Fibroblast of skin of right quadriceps (primary cell): Measurements from ENCODE around the gene SPANXD.
A peak's percentile ranks its signal among the peaks of the same experiment; 100 is the strongest.
"Not testable (repeated sequence)": the region's sequence is repeated elsewhere in the genome, so short reads cannot be mapped to it uniquely, and the experiment has no call there.

Source experiments
- DNase-seq: peaks from one replicate; pipeline ENCODE4 v3.0.0-alpha.2; 2013

The SPANXD gene, protein sequence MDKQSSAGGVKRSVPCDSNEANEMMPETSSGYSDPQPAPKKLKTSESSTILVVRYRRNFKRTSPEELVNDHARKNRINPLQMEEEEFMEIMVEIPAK

DNA sequence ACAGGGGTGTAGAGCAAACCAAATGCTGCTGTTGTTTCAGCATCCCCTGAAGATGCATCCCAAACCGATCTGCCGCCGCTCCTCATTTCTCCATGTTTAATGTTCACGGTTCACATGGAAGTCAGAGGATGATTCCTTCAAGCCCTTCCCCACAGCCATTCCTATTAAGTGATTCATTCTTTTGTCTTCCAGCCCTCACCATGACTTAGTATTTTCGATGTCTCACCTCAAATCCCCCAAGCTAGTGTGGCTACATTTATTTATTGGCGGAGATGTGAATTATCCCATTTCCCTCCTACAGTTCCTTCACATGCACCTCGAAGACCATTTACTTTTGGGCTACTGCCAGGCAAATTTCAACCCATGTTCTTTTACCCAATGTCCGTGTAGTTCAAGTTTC lies at the start of gene SPANXD:
TSS of gene SPANXD (minus strand) at position 101 of the 400 bp plus-strand sequence. CDS start 334 bp downstream, outside the sequence.
- not testable (repeated sequence) for DNase-seq

- no peak for DNase-seq
Measured at GRCh38 chrX:141742666-141743065, 44.1 kb upstream of the SPANXD start.

- DNase-seq: no peak
Measured at GRCh38 chrX:141736656-141737055, 38.1 kb upstream of the SPANXD start.

DNA sequence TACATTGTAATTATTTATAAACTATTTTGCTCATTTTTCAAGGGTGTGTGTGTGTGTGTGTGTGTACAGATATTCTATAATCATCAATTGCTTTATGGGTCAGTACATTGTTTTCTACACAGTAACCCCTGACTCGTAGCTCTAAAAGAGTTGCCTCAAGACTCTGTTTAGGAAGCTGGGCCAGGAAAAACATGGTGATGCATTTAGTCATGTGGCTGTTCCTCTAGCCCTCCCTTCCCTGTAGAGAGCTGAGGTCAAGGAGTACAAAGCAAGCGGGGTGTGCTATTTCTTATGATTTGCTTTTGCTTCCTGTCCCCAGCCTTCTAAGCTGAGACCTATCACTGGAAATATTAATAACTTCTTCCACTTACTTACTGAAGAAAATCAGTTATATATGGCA lies 34.8 kb upstream of the SPANXD start:
- peak; percentile 22 for DNase-seq

- DNase-seq: peak; percentile 1
Measured at GRCh38 chrX:141732031-141732430, 33.5 kb upstream of the SPANXD start.

GRCh38 chrX:141724186-141724585 lies 25.6 kb upstream of the SPANXD start:
- DNase-seq: no peak

GRCh38 chrX:141714680-141715079 lies 16.1 kb upstream of the SPANXD start:
- no peak for DNase-seq

DNA sequence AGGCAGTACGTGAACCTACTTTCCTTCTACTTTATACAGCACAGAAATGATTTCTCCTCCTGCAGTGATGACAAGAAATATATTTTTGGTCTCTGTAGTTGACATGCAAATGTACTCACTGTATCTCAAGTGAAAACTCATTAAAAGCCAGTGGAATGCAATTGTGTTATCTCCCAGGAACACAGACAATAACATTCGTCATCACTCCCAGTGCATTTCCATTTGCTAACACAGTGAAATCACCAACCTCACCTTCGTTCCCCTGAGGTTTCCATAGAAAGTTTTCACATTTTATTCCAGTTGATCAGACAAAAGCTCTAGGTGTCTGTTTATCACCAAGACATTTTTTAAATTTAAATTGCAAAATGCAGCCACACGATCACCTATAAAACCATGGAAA lies 2.5 kb upstream of the SPANXD start:
- DNase-seq: no peak

- no peak for DNase-seq
Measured at GRCh38 chrX:141673946-141674345, 24.6 kb downstream of the SPANXD start.

DNA sequence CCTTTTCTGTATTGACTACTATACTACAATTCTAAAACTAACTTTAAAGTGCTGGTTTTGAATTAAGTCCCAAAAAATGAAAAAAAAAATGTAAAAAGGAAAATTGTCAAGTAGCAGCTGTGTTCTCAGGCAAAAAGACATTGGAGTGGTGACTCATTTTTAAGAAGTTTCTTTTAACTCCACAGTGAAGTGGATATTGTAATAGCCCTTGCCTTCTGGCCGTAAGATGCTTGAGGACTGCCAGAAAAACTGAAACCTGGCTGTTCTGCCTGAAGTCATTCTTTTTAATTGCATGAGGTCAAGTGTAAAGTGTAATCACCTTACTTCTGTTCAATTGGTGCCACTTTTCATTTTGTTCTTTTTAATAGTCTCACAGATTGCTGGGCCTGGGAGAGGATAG lies 28.9 kb downstream of the SPANXD start:
- no peak for DNase-seq

DNA sequence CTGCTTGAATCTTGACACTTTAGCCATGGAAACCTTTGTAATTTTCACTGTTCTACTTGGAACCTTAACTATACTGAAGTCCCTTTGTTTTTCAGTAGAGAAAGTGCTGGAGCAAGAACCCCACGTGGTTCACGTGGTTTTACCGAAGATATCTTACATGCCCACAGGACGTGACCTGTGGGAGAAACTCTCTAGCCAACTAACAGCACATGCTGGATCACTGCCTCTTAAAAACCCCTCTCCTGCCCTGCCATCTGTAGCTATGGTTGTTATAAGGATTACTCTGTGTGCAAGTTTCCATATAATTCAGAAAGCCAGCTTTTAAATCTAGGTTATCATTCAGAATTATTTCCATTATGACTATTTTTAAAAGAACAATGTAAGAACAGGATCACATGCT lies 30.2 kb downstream of the SPANXD start:
- no peak for DNase-seq

GRCh38 chrX:141662781-141663180 lies 35.8 kb downstream of the SPANXD start:
- no peak for DNase-seq

GRCh38 chrX:141652286-141652685 lies 46.3 kb downstream of the SPANXD start:
- DNase-seq: no peak
